Measurements from ENCODE around the gene TPM1. TPM values are rescaled to one million over a fixed set of nuclear protein-coding genes. Genes with fewer than 3 reads are reported as not detected.

The TPM1 gene
- total RNA-seq = 471 and 745 TPM in 2 replicates

DNA sequence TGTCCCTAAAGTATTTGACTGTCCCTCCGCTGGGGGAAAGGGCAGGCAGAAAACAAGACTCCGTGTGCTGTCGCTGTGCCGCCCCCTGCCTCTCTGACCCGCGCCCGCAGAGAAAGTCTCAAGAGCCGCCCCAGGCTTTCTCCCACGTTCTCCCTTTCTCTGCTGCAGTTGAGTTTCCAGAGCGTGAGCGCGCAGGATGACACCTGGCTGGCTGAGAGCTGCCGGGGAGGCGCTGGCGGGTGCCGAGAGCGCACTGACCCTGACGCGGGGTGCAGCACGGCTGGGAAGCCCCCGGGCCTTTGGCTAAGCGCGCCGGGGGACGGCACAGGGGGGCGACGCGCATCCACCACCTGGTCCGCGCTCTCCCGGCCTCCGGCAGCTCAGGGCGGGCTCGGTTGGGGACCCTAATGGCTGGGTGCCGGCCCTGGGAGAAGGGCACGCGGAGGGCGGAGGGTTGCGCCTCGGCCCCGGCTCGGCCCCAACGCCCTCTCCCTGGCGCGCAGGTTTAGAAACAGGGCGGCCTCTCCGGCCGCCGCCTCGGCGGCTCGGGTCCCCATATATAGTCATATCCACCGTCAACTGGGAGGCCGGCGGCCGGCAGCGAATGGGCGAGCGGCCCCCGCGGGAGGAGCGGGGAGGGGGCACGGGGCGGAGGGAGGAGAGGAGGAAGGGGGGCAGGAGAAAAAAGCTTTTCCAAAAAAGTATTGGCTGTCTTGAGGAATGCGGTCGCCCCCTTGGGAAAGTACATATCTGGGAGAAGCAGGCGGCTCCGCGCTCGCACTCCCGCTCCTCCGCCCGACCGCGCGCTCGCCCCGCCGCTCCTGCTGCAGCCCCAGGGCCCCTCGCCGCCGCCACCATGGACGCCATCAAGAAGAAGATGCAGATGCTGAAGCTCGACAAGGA is at the start of gene TPM1:
TSS of gene TPM1 (plus strand) at position 774 of the 903 bp plus-strand sequence. CDS start at position 857, 83 bp downstream.

Other genes starting within 250 kb of the TPM1 start
- gene LACTB, start 79.1 kb downstream of the TPM1 start, total RNA-seq = 9.6 and 12.4 TPM in 2 replicates
- gene RPS27L, start 114.7 kb downstream of the TPM1 start, total RNA-seq = 119 and 120 TPM in 2 replicates
- 14.6 and 22.0 TPM in 2 replicates for gene RAB8B, start 146.9 kb downstream of the TPM1 start, total RNA-seq
- 6.2 and 10.6 TPM in 2 replicates for gene APH1B, start 234.9 kb downstream of the TPM1 start, total RNA-seq

Data from mesangial cell (primary cell).